ENCODE results near the gene EPB41L5. TPM values are rescaled to one million over a fixed set of nuclear protein-coding genes. Genes with fewer than 3 reads are reported as not detected.
"Not testable (repeated sequence)": the region's sequence is repeated elsewhere in the genome, so short reads cannot be mapped to it uniquely, and the experiment has no call there.

Gene EPB41L5
- total RNA-seq, 1 experiment from 2014 or later, result 5.0 TPM

DNA sequence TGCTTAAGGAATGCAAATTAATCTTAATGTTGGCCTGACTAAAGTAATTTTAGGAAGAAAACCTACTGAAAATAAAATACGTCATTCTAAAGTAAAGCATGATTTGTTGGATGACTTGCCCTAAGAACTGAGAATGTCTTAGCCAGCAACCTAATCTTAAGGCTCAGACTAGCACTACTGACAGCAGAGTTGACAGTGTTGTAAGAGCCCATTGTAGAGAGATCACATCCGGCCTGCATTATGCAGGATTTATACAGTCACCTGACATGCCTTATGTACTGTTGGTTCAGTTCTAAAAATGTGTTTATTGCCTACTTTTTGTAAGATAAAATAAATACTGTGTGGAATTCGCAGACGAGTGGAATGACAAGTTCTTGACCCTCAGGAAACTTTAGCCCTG lies 128.0 kb downstream of the EPB41L5 start:
- DNase-seq (ENCODE audit: low read depth), result no peak

GRCh38 chr2:120141300-120142069 lies 128.6 kb downstream of the EPB41L5 start:
- no peak for DNase-seq (ENCODE audit: low read depth)

DNA sequence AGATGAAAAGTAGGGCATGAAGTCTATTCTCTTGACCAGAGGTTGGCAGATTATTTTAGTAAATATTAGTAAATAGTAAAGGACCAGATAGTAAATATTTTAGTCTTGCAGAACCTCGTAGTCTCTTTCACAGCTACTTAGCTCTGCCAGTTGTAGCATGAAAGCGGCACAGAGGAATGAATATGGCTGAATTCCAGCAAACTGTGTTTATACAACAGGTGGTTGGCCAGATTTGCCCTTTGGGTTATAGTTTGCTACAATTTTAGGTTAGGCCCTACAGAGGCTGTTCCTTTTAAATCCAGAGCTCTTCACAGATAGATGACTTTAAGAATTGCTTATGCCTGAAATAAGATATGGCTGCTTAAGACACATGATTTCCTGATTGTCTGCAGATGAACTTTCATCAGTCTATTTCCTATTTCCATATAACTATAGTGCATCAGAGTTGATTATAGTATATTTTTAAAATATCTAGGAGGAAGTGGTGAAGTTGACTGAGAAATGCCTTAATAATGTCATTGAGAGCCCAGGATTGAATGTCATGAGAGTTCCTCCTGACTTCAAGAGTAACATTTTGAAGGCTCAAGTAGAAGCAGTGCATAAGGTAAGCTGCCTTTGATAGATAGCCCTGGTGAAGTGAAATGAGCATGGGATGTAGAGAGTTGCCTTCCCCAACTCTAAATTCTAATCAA lies 129.8 kb downstream of the EPB41L5 start:
- no peak for DNase-seq (ENCODE audit: low read depth)

- DNase-seq (ENCODE audit: low read depth), result no peak
Measured at GRCh38 chr2:120148229-120148628, 135.4 kb downstream of the EPB41L5 start.

DNA sequence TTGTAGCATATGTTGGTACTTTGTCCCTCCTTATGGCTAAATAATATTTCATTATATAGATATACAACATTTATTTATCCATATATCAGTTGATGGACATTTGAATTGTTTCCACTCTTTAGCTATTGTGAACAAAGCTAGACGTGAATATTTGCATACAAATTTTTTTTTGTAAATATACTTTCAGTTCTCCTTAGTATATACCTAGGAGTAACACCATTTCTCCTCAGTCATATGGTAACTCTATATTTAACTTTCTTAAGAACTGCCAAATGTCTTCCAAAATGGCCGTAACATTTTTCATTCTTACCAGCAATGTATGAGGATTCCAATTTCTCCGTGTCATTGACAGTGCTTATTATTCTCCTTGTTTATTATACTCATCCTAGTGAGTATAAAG lies 135.8 kb downstream of the EPB41L5 start:
- DNase-seq (ENCODE audit: low read depth), result no peak

DNA sequence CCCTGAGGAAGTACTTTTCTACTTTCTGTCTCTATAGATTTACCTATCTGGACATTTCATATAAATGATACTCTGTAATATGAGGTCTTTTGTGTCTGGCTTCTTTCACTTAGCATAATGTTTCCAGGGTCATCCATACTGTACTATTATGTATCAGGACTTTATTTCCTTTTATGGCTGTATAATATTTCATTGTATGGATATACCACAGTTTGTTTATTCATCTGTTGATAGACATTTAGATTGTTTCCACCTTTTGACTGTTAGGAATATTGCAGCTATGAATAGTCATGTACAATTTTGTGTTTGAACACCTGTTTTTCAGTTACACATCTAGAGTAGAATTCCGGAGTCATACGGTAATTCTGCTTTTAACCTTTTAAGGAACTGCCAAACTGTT lies 136.5 kb downstream of the EPB41L5 start:
- no peak for DNase-seq (ENCODE audit: low read depth)

DNA sequence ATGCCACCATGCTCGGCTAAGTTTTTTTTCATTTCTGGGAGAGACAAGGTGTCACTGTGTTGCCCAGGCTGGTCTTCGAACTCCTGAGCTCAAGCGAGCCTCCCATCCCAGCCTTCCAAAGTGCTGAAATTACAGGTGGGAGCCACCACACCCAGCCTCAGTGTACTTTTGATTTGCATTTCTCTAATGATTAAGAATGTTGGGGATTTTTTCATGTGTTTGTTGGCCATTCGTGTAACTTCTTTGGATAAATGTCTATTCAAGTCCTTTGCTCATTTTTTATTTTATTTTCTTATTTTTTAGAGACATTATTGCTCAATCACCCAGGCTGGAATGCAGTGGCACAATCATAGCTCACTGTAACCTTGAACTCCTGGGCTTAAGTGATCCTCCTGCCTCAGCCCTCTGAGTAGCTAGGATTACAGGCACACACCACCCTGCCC lies 137.2 kb downstream of the EPB41L5 start:
- DNase-seq (ENCODE audit: low read depth), result no peak

- no peak for DNase-seq (ENCODE audit: low read depth)
Measured at GRCh38 chr2:120155308-120155707, 142.4 kb downstream of the EPB41L5 start.

GRCh38 chr2:120158658-120159057 lies 145.8 kb downstream of the EPB41L5 start:
- not testable (repeated sequence) for DNase-seq (ENCODE audit: low read depth)

DNA sequence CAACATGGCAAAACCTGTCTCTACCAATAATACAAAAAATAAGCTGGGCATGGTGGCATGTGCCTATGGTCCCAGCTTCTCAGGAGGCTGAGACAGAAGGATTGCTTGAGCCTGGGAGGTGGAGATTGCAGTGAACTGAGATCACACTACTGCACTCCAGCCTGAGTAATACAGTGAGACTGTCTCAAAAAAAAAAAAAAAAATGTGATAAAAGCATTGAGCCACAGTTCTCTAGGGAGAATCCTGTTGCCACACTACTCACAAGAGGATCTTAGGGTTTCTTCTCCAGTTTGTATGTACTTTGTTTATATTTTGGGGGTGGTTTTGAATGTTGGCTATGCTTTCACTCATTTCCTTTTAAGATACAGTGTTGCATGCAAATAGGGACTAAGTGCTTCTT lies 148.3 kb downstream of the EPB41L5 start:
- peak; percentile 10 for DNase-seq (ENCODE audit: low read depth)

DNA sequence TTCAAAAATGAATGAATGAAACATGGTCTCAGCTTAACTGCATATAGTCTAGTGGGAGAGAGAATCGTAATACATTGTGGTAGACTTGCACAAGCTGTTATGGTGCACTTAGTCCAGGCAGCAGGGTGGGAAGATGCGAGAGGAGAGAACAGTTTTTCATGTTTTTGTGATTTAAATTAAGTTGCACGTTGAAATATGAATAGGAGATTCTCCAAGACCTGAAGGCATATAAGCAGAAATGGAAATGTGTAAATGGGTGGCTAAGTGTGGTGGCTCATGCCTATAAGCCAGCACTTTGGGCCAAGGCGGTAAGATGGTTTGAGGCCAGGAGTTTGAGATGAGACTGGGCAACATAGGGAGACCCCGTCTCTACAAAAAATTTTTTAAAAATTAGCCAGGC lies 149.8 kb downstream of the EPB41L5 start:
- DNase-seq (ENCODE audit: low read depth), result no peak

GRCh38 chr2:120167272-120167671 lies 154.4 kb downstream of the EPB41L5 start:
- DNase-seq (ENCODE audit: low read depth), result no peak

GRCh38 chr2:120169020-120169419 lies 156.1 kb downstream of the EPB41L5 start:
- no peak for DNase-seq (ENCODE audit: low read depth)

DNA sequence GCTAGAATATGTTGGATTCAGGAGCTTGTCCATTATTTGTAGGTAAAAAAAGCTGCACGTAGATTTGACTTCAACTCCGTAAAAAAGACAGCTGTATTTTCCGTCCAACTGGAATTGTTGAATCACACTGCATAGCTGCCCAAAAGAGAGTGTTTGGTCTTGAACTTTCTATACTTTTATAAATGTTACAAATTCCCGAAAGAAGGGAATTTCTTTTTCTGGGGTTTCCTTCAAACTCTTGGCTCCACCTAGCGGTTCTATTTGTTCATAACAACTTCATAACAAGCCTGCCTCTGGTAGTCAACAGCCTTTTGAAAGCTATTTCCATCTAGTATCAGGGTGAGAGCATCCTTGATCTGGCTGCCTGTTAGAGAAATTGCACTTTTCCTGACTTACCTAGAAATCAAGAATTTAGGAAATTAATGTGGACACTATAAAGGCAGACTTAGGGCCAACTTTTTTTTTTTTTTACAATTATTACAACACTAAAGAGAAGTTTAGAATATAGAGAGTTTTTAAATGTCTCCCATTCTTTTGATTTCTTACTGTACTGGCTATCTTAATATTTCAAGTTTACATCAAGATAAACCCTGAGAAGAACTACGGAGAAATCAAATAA lies 162.2 kb downstream of the EPB41L5 start:
- DNase-seq (ENCODE audit: low read depth), result peak; percentile 53

DNA sequence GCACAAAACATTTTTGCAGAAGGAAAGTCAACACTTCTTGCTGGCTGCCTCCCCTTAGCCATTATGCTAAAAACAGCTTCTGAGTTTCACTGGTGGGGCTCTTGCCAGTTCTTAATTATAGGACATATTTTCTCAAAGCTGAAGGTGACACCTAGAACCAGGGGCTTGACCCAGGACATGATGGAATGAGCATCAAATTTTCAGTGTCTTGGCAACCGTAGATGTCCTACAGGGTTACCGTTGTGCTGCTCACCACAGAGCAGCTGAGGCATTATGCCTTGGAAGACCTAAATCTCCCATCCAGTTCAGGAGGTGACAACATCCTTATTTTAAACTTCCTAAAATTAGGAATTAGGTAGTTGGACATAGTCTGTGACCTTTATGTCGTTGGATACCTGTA lies 163.6 kb downstream of the EPB41L5 start:
- no peak for DNase-seq (ENCODE audit: low read depth)

- no peak for DNase-seq (ENCODE audit: low read depth)
Measured at GRCh38 chr2:120177001-120177621, 164.2 kb downstream of the EPB41L5 start.

DNA sequence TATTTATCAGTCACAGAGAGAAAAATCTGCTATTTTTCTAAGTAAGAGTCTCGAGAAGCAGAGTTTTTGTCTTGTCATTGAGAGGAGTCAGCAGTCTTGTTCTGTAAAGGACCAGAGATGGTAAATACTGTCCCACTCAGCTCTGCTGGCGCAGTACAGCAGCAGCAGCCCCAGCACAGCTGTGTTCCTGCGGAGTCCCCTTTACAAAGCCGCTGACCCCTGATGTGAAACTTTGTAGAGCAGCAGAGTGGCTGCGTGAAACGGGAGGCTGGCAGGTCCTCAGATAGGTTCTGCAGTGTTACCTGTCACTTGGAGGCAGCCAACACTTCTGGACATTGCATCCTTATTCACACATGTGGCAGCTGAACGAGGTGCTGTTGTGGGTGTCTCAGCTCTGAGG lies 165.1 kb downstream of the EPB41L5 start:
- no peak for DNase-seq (ENCODE audit: low read depth)

DNA sequence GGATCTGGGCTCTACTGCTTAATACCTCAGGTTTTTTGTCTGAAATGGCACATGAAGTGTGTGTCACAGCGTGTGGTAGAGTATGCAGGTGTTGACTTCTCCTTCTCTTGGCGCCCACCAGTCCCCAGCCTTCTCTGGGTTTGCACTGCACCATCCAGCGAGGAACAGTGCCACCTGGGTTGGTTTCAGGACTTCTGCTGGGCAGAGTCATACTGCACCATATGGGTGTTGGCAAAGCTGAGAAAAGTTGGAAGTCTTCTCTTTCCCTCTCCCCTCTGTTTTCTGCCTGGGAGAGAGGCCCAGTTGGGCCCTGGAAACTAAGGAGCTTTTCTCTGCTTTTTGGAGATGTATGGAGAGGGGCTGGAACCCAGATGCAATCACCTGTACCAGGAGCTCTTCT lies 166.5 kb downstream of the EPB41L5 start:
- DNase-seq (ENCODE audit: low read depth), result no peak

DNA sequence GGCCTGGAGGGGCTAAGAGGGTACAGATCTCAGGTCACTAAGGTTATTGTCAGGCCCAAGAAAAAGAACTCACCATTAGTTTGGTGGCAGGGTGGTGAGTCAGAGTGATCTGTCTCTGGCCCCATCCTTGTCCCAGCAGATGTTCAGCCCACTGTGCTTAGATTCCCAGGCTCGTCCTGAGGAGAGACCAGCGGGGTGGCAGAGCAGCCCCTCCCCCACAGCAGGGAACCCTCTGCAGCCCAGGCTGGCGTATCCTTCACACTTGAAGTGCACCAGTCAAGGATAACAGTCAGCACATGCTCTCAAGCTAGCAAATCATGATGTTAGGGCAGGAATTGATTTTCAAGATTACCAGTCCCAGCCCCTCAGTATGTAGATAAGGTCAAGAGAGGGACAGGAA lies 167.2 kb downstream of the EPB41L5 start:
- DNase-seq (ENCODE audit: low read depth), result no peak

DNA sequence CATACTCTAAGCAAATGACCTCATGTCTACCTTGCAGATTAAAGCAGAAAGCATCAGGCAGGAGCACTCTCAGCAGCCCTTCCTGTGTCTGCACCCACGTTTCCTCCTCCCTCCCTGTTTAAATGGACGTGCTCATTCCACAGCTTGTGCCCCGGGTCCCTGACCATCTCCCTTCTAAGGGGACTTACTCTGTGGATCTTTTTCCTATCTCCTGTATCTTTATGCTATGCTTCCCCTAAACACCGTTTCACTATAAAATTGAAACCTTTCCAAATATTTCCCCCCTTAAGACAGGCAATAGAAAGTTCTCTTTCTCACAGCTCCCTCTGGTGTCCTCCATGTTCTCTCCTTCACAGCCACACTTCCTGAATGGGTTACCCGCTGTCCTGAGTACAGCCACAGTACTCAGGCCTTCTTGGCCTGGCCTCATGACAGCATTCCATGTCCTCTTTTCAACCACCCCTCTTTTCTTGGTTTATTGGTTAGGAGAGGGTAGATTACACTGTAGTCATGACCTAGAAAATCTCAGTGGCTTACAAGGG lies 169.2 kb downstream of the EPB41L5 start:
- DNase-seq (ENCODE audit: low read depth), result no peak

- DNase-seq (ENCODE audit: low read depth), result no peak
Measured at GRCh38 chr2:120189189-120189588, 176.3 kb downstream of the EPB41L5 start.

- no peak for DNase-seq (ENCODE audit: low read depth)
Measured at GRCh38 chr2:120192280-120192679, 179.4 kb downstream of the EPB41L5 start.

Measured in HT1080 (cell line).